Measurements from ENCODE around the gene RPRD1A.

DNA sequence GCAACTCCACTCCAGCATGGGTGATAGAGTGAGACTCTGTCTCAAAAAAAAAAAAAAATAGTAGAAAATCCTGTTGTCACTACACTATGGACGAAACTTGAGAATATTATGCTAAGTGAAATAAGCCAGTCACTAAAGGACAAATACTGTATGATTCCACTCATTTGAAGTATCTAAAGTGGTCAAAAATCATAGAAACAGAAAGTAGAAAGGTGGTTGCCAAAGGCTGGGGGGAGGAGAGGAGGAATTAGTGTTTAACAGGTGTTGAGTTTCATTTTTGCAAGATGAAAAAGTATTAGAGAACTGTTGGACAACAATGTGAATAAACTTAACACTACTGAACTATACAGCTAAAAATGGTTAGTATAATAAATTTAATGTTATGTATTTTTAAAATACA is 113.7 kb downstream of the RPRD1A start:
- TF ChIP-seq POLR2A (IDR thresholded peaks at IDR 0.05) (no peak), POLR2AphosphoS5 (IDR thresholded peaks at IDR 0.05) (no peak)
- TF ChIP-seq, protein P1, sequence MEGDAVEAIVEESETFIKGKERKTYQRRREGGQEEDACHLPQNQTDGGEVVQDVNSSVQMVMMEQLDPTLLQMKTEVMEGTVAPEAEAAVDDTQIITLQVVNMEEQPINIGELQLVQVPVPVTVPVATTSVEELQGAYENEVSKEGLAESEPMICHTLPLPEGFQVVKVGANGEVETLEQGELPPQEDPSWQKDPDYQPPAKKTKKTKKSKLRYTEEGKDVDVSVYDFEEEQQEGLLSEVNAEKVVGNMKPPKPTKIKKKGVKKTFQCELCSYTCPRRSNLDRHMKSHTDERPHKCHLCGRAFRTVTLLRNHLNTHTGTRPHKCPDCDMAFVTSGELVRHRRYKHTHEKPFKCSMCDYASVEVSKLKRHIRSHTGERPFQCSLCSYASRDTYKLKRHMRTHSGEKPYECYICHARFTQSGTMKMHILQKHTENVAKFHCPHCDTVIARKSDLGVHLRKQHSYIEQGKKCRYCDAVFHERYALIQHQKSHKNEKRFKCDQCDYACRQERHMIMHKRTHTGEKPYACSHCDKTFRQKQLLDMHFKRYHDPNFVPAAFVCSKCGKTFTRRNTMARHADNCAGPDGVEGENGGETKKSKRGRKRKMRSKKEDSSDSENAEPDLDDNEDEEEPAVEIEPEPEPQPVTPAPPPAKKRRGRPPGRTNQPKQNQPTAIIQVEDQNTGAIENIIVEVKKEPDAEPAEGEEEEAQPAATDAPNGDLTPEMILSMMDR (IDR thresholded peaks at IDR 0.05), result no peak

Data from breast epithelium (tissue), 3 donors.